DMS153 treated with DMSO at 0.1 percent for 48 hours (cell line): ENCODE data around the gene LDB2.
"Not testable (repeated sequence)": the region's sequence is repeated elsewhere in the genome, so short reads cannot be mapped to it uniquely, and the experiment has no call there.

ENCODE experiments used
- DNase-seq: peaks from one replicate; lab custom pipeline; 2025; ENCODE audit not compliant: unreplicated experiment; lab: John Stamatoyannopoulos, UW

LDB2 gene

DNA sequence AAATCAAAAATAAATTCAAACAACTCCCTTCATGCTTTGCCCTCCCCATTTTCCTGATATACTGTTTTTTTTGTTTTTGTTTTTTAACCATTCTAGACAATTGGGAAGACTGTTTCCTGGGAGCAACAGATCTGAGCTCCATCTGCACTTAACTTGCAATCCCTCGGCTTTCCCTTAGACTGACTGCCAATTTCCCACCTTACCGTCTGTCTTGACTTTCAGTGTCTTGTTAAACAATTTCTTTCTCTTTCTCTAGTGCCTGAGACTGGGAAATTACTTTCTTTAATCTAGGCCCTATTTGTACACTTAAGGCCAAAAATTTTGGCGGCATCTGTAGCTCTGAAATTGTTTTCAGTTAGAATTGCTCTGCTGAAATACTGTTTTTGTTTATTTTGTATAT, 326.3 kb downstream of the LDB2 start:
- DNase-seq, result no peak

DNA sequence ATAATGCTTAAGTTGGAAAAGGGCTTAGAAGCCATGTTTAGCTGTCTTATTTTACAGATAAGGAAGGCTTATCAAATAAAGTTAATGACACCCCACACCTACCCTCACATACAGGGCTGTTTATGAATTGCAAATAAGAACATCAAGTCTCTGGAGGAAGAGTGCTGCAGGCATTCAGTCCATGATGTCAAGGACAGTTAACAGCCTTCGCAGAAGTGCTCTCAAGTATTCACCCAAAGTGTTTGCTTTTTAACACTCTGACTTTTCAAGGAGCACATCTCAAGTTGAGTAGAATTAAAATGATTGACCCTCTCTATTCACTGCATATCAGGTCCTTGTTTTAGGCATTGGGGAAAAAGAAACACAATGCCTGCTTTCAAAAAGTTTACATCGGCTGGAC, 328.7 kb downstream of the LDB2 start:
- no peak for DNase-seq

DNA sequence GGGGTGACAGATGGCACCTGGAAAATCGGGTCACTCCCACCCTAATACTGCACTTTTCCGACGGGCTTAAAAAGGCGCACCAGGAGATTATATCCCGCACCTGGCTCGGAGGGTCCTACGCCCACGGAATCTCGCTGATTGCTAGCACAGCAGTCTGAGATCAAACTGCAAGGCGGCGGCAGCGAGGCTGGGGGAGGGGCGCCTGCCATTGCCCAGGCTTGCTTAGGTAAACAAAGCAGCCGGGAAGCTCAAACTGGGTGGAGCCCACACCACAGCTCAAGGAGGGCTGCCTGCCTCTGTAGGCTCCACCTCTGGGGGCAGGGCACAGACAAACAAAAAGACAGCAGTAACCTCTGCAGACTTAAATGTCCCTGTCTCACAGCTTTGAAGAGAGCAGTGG, 341.1 kb downstream of the LDB2 start:
- not testable (repeated sequence) for DNase-seq

DNA sequence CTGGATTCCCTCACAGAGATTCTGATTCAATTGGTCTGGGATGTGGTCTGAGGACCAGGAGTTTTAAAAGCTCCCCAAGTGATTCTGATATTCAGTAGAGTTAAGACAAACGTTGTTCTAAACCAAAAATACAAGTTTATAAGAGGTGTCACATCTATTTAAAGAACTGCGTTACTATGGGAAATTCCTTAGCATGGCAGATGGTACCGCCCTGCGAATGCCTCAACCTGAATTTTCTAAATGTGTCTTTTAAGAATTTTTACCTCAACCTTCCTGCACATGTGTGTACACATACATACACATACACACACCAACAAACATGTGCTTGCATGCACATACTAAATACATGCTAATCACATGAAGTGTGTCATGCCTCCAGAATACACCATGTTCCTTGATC, 343.3 kb downstream of the LDB2 start:
- DNase-seq, result no peak

DNA sequence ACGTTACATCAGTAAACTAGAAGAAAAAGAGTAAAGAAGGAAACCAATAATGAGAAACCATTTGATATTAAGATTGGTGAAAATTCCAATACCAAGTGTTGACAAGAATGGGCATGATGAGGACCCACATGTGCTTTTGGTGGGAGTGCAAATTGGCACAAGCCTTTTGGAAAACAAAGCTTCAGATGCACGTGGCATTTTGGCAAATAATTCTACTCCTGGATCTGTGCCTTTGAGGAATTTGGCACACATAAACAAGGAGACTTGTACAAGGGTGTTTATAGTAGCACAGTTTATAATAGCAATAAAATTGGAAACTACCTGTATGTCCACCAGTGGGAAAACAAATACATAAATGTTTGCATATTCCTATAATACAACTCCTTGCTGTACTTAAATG, 347.9 kb downstream of the LDB2 start:
- DNase-seq, result no peak

DNA sequence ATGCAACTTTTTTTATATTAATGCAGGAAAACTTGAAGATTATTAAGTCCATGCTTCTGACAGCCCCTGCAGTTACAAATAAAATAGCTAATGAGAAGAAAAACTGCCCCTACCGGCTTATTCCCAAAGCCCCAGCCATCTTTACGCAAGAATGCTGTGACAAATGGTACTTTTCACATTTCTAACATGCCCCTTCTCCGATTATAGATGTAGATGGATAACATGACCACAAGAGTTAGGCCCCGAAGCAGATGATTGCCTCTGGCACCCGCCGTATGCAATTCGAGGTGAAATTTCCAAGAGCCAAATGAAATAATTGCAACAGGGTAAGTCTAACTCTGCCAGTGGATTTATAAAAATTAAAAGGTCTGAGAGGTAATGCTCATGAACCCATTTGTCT, 352.8 kb downstream of the LDB2 start:
- DNase-seq, result no peak

DNA sequence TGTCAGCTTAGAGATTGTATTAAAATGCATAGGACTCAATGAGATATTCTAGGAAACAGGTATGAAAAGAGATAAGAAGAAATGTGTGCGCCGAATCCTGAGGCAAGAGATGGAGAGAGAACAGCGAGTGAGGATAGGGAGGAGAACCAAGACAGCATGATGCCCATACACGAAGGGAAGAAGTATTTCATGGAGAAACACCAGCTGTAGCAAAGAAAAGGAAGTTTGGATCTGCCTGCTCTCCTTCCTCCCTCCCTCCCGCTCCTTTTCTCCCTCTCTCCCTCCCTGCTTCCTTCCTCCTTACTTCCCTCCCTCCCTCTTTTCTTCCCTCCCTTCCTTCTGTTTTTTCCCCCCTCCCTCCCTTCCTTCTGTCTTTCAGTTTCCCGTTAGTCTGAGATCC, 353.6 kb downstream of the LDB2 start:
- DNase-seq, result no peak

DNA sequence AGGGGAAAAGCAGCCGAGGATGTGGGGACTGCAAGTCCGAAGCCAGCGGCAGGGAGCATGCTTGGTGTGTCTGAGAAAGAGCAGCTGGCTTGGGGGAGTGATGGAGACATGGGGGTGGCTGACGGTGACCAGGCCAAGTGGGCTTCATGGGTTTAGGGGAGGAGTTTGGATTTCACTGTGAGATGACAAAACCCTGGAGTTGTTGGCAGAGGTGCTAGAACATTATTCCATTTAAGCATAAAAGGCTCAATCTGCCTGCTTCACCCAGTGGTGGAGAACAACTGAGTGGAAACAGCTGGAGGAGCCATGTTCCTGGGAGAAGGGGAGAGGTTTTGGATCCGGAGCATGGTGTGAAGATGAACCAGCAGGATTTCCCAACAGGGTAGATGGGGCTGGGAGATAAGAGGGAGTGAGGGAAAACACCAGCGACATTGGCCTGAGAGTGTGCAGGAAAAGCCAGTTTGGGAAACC, 354.2 kb downstream of the LDB2 start:
- no peak for DNase-seq

DNA sequence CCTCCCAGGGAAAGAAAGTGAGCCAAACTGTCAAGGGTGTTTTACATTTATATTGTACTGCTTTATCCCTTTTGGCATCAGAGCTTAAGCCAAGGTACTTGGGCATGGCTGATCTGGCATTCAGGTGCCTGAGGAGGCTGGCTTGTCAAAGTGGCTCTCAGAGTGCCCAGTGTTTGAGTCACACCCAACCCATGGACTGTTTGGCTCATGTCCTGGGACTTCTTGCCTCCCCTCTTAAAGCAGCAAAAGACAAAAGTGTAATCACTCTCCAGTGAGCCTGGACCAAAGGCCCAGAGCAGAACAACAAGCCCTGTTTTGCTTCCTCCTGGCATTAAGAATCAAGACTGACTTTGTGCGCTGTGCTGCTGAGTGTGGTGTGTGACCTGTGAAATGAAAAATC, 360.5 kb downstream of the LDB2 start:
- no peak for DNase-seq

DNA sequence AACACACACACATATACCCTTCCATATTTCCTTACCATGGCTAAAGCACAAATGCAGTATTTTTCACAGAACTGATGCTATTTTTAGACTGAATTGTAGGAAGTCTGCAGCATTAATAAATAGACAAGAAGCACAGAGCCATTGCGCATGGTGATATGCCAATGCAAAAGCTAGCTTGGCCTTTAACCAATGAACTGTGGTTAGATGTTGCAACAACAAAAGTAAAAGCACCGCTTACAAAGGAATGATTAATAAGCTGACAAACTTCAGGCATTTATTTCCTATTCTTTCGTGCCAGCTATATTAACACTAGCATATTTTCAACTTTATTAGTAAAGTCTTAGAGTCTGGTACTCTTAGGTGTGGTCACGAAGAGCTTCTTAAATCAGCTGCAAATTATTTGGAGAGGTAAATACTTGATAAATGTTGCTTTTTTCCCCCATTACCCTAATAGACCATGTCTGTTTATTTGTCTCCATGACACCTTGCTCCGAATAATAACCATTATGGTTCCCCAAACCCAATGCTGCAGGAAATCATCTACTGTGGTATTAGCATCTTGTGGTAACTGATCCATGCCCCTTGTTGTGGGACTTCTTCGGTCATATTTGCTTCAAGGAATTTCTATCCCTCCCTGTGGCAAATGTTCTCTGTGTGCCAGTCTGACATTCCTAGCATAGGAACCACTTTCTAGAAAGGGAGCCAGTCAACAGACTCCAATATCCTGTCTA, 366.0 kb downstream of the LDB2 start:
- DNase-seq, result no peak

DNA sequence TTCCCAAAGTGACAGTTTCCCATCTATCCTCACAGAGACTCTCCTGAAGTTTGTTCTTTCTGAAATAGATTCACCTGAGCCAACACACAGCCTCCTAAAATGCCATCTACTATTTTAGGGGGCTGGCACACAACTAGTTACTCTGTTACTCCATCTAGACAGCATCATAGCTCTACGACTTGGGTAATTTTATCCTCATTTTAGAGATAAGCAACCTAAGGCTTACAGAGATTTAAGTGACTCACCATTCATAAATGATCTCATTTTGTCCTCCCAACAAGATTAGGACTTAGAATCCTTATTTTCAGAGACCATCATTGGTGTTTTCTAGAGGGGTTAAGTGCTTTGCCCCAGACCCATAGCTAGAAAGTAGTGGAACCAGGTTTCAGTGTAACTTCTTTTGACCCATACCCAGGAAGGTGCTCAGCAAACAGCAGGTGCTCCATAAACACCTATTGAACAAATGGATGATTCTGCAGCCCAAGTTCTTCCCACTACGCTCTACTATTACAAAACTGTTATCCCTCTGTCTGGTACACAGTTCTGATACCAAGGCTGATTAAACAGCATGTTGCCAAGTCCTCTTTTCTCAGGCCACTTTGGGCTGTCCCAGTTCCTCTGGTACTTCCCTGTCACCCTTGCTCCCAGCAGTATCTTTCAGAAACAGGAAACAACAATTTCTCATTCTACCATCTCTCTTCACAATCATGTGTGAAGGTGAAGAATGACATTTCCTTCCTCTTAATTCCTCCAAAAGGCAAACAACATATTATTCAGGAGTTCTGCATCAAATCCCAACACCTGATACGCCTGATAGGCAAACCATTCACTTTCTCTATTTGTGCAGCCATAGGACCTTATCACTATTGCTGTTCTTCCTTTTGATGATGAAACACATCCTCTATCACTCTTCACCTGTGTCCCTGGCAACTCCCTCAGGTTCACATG, 367.5 kb downstream of the LDB2 start:
- DNase-seq, result no peak

DNA sequence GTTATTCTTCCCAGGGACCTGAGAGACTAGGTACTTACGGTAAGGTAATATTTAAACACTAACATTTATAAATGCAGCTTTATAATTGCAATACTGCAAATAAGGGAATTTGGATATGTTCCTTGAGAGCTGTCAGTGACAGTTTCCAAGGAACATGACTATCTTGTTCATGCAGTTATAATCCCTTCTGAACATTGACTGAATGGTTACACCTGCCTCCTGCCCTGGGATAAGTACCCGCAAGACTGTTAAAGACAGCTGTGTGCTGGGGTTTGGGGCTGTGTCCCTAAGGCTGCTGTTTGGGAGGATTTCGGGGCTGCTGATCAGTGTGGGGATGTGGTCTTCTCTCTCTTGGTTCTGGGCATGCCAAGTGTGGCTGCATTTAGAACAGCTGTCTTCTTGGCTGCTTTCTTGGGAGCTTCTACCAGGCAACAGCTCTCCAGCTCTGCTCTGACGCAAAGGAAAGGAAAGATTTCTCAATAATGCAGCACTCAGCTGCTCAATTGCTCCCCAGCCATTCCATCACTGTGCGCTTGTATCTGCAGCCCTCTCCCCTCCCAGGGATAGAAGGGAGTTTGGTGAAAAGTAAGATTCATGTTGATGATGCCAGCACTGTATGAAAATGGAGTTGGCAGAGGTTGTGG, 373.4 kb downstream of the LDB2 start:
- DNase-seq, result no peak

DNA sequence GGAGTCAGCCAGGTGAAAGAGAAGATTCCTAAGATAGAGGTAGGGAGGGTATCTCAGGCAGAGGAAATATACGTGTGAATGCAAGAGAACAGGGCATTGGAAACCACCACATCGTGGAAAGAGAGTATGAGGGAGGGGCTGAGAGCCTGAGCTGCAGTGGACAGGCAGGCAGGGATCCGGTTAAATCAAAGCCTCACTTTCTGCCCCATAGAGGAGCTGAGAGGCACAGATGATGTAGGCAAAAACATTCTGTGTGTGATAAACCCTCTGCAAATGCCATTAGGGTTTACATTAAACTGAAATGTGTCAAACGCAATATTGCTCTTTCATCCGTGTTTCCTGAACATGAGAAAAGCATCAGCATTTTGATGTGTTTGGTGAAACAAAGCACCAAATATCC, 374.0 kb downstream of the LDB2 start:
- DNase-seq, result no peak

DNA sequence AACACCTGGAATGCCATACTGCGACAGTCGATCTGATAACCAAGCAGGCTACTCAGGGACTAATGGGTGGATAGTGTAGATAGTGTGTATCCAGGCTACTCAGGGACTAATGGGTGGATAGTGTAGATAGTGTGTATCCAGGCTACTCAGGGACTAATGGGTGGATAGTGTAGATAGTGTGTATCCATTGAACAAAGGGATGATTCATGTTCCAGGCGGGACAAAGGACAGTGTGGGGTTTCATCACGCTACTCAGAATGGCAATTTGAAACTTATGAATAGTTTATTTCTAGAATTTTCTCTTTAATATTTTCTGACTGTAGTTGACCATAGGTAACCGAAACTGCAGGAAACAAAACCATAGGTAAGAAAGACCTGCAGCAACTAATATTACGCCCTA, 374.9 kb downstream of the LDB2 start:
- not testable (repeated sequence) for DNase-seq

DNA sequence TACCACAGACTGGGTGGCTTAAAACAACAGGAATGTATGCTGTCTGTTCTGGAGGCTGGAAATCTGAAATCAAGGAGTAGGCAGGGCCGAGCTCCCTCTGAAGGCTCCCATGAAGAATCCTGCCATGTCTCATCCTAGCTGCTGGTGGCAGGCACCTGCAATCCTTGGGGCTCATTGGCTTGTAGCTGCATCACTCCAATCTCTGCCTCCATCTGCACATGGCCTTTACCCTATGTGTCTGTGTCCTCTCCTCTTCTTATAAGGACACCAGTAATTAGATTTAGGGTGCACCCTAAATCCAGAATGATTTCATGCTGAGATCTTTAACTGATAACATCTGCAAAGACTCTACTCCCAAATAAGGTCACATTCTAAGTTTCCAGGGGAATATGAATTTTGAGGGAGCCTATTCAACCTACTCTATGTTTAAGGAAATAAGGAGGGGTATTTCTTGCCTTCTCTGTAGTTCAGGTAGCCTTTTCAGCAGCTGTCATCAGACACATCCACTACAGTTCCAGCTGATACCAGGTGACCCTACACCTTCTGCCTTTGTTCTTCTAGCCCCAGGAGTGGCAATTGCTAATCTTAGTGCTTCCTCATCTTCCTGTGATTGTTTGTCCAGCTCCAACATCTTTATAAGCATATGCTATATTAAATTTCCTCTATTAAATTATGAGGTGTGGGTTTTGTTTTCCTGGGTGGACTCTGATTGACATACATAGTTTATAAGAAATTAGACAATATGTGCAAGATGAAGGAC, 377.1 kb downstream of the LDB2 start:
- DNase-seq, result no peak

DNA sequence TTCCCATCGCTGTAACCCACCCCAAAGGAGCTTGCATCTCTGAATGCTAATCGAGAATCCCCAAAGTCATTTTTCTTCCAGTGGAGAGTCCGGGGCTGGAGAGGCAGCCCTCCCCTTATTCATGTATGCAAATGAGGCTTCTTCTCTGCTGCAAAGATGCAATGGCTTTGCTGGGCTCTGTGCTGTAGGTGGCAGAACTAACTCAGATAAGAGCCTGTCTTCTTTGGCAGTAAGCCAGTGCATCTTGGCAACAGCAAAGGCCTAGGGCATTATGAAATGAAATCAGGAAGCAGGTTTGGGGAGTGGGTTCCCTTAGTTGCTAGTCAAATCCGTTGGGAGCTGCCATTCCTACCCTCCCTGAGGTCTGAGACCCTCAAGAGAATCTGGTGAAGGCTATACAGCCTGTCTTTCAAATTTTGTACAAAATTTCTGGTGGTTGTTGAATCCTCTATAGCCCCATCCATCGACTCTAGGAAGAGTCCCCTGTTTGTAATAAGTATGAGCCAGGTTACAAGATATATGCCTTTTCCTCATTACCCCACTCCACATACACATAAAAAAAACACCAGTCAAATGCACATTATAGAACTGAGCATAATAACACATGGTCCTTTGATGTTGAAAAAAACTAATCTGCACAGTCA, 381.5 kb downstream of the LDB2 start:
- no peak for DNase-seq

DNA sequence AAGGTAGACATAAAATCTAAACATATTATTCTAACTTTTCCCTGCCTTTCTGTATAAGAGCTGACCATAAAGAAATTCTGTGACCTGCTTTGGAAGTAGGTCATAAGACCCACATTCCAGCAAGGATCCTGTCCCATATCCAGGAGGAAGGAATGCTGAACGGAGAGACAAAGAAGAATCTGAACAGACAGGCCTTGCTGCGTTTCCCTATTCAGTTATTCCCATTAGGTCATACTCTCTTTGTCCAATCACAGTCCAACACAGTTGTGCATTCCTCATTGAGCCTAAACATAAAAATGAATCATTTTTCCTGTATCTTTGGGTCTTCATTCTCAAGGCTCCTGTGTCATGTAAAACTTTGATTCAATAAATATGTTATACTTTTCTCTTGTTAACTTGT, 384.6 kb downstream of the LDB2 start:
- DNase-seq, result no peak

DNA sequence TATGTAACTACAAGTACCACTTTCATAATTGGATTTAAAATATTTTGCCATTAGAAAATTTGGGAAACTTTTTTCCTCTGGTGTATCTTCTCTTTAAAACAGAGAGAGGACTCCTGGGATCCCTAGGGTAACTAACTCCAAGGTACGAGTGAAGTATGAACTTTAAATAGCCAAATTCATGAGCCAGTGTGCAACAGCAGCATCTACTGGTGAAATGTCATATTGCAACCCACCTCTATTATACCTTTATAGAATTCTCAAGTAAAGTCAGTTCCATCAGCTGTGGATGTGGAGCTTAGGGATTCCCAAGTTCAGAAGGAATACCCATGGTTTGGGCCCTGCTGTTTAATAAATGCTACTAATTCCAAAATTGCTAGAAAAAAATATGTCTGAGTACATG, 389.5 kb downstream of the LDB2 start:
- no peak for DNase-seq

DNA sequence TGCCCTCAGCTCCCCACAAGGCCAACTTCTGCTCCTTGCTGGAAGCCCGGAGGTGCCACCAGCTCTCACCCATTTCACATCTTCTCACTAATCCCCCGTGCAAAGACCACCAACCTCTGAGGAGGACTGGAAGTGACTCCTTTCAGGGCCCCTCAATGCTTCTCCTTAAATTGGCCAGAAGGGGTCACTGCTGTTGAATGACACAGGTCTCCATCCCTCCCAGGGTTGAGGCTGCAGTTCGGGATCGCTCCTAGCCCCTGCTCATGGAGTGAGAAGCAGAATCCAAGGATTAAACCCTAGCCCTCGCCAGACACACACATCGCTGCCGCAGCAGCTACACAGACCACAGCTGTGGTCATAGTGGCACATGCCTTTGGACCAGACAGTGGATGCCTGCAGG, 392.7 kb downstream of the LDB2 start:
- DNase-seq, result no peak

DNA sequence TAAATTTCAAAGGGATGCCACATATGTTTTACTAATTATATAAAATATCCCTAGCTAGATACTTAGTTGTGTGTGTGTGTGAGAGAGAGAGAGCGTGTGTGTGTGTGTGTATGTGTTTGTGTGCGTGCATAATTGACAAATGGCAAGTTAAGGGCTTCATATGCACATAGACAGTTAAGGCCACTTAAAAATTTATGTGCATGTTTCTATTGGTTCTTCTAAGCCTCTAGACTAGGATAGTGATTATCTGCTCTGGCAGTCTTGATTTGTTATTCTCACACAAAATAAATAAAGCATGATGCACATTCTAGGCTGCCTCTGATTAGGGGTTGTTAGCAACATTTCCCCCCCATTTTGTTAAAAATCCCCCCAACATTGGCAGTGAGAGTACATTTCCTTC, 393.2 kb downstream of the LDB2 start:
- DNase-seq, result no peak
